NB4 (cell line): ENCODE measurements around the gene KITLG.

ENCODE experiments used
- MYC ChIP-seq: IDR thresholded peaks from 2 replicates; pipeline ENCODE4 v1.6.1; 2011; ENCODE audit warnings: low read depth, low read length
- POLR2A ChIP-seq: IDR thresholded peaks from 2 replicates; pipeline ENCODE4 v1.6.1; 2011; ENCODE audit warnings: mild to moderate bottlenecking; ENCODE audit not compliant: insufficient read length; ENCODE audit errors: extremely low read depth
- TF ChIP-seq, protein P1 (sequence below): IDR thresholded peaks from one replicate; pipeline ENCODE4 v1.5.1; 2012; ENCODE audit warnings: low read depth, low read length

- TF ChIP-seq, protein P1, sequence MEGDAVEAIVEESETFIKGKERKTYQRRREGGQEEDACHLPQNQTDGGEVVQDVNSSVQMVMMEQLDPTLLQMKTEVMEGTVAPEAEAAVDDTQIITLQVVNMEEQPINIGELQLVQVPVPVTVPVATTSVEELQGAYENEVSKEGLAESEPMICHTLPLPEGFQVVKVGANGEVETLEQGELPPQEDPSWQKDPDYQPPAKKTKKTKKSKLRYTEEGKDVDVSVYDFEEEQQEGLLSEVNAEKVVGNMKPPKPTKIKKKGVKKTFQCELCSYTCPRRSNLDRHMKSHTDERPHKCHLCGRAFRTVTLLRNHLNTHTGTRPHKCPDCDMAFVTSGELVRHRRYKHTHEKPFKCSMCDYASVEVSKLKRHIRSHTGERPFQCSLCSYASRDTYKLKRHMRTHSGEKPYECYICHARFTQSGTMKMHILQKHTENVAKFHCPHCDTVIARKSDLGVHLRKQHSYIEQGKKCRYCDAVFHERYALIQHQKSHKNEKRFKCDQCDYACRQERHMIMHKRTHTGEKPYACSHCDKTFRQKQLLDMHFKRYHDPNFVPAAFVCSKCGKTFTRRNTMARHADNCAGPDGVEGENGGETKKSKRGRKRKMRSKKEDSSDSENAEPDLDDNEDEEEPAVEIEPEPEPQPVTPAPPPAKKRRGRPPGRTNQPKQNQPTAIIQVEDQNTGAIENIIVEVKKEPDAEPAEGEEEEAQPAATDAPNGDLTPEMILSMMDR: no peak
- TF ChIP-seq POLR2A: no peak
- no peak for TF ChIP-seq MYC
These were observed 34.0 kb downstream of the KITLG start for GRCh38 chr12:88546226-88546625.
